Suprapubic skin (tissue), 4 donors: ENCODE results near the gene SOX9.

Experiments
- EP300 ChIP-seq: sonication (generic); formaldehyde crosslinking; IDR thresholded peaks from one replicate; pipeline ENCODE4 v1.6.1; 2017; ENCODE audit warnings: antibody characterized with exemption
- POLR2A ChIP-seq, 2 donors: fragments of 450-650 bp; IDR thresholded peaks; one replicate each; pipeline ENCODE4 v1.6.1; 2017; ENCODE audit warnings: antibody characterized with exemption in 2 of 2, mild to moderate bottlenecking in 2 of 2, moderate library complexity in 2 of 2
- POLR2AphosphoS5 ChIP-seq, 3 donors: sonication (generic); formaldehyde crosslinking; IDR thresholded peaks; one replicate each; pipeline ENCODE4 v1.6.1; 2017; ENCODE audit warnings: antibody characterized with exemption in 3 of 3
- TF ChIP-seq, protein P1 (sequence below), 2 donors: fragments of 200-600 bp in 1 of 2; fragments of 450-650 bp in 1 of 2; sonication (generic) in 1 of 2; IDR thresholded peaks; one replicate each; pipeline ENCODE4 v1.5.1; 2016 to 2019; ENCODE audit warnings: antibody characterized with exemption in 2 of 2, mild to moderate bottlenecking in 1 of 2, moderate library complexity in 1 of 2

GRCh38 chr17:72095316-72095715 is 25.5 kb upstream of the SOX9 start:
- TF ChIP-seq, protein P1, sequence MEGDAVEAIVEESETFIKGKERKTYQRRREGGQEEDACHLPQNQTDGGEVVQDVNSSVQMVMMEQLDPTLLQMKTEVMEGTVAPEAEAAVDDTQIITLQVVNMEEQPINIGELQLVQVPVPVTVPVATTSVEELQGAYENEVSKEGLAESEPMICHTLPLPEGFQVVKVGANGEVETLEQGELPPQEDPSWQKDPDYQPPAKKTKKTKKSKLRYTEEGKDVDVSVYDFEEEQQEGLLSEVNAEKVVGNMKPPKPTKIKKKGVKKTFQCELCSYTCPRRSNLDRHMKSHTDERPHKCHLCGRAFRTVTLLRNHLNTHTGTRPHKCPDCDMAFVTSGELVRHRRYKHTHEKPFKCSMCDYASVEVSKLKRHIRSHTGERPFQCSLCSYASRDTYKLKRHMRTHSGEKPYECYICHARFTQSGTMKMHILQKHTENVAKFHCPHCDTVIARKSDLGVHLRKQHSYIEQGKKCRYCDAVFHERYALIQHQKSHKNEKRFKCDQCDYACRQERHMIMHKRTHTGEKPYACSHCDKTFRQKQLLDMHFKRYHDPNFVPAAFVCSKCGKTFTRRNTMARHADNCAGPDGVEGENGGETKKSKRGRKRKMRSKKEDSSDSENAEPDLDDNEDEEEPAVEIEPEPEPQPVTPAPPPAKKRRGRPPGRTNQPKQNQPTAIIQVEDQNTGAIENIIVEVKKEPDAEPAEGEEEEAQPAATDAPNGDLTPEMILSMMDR (IDR thresholded peaks at IDR 0.05), result no peak
- TF ChIP-seq POLR2AphosphoS5 (IDR thresholded peaks at IDR 0.05) (no peak), POLR2A (IDR thresholded peaks at IDR 0.05) (no peak), EP300 (no peak)
